Mononuclear cell (primary cell): ENCODE measurements around the gene PRDX6. TPM values are rescaled to one million over a fixed set of nuclear protein-coding genes. Genes with fewer than 3 reads are reported as not detected.

Experiments
- H3K27me3 ChIP-seq: 2 replicates; pipeline ENCODE4 v1.6.0; 2011; ENCODE audit warnings: low read length, control low read depth; ENCODE audit not compliant: insufficient read depth
- H3K4me1 ChIP-seq: 2 replicates; pipeline ENCODE4 v1.5.1; 2011; ENCODE audit warnings: mild to moderate bottlenecking, low read length, control low read depth; ENCODE audit not compliant: insufficient read depth
- H3K4me3 ChIP-seq: 2 replicates; pipeline ENCODE4 v1.5.1; 2011; ENCODE audit warnings: mild to moderate bottlenecking, low read length, moderate library complexity
- H3K9me3 ChIP-seq: 2 replicates; pipeline ENCODE4 v1.5.1; 2011; ENCODE audit warnings: low read depth, mild to moderate bottlenecking, control low read depth, low read length
- total RNA-seq: library from RNA; depleted of rRNA; stranded (reverse); fragments of >200 nt; gene quantifications from one replicate; pipeline ENCODE4 v1.2.3, GENCODE V29; 2012

PRDX6 gene
- 99.4 TPM for total RNA-seq

GRCh38 chr1:173477286-173478093 lies at the start of gene PRDX6:
Gene PRDX6 (plus strand): TSS chr1:173477335. CDS start chr1:173477398, 63 bp downstream.
- no peaks in the 10 kb centered on the region for H3K27me3 ChIP-seq
- H3K4me3 ChIP-seq = peak within 1 kb of the TSS; percentile 78
- H3K4me1 ChIP-seq = peaks cover 45% of the 10 kb centered on the region
- H3K9me3 ChIP-seq = no peaks in the 10 kb centered on the region

- Histone ChIP-seq H3K4me1 (peaks cover 28% of the 10 kb centered on the region), H3K27me3 (no peaks in the 10 kb centered on the region), H3K4me3 (no peak overlapping the region)
Observed at GRCh38 chr1:173429471-173430402, 47.4 kb upstream of the PRDX6 start.

GRCh38 chr1:173430677-173431303 lies 46.3 kb upstream of the PRDX6 start:
- Histone ChIP-seq H3K27me3 (no peaks in the 10 kb centered on the region), H3K4me1 (peaks cover 28% of the 10 kb centered on the region), H3K9me3 (no peaks in the 10 kb centered on the region), H3K4me3 (no peak overlapping the region)

More at GRCh38 chr1:173429471-173430402, 47.4 kb upstream of the PRDX6 start:
- no peaks in the 10 kb centered on the region for H3K9me3 ChIP-seq

GRCh38 chr1:173431304-173432045 lies 45.7 kb upstream of the PRDX6 start:
- peaks cover 24% of the 10 kb centered on the region for H3K4me1 ChIP-seq
- H3K9me3 ChIP-seq = no peaks in the 10 kb centered on the region
- H3K27me3 ChIP-seq = no peaks in the 10 kb centered on the region
- no peak overlapping the region for H3K4me3 ChIP-seq

GRCh38 chr1:173432331-173432730 lies 44.8 kb upstream of the PRDX6 start:
- Histone ChIP-seq H3K9me3 (no peaks in the 10 kb centered on the region), H3K27me3 (no peaks in the 10 kb centered on the region), H3K4me1 (peaks cover 24% of the 10 kb centered on the region), H3K4me3 (no peak overlapping the region)

- H3K4me1 ChIP-seq = peaks cover 24% of the 10 kb centered on the region
- H3K9me3 ChIP-seq = no peaks in the 10 kb centered on the region
Observed at GRCh38 chr1:173433751-173434326, 43.3 kb upstream of the PRDX6 start.

GRCh38 chr1:173436841-173437428 lies 40.2 kb upstream of the PRDX6 start:
- Histone ChIP-seq H3K4me3 (no peak overlapping the region), H3K27me3 (no peaks in the 10 kb centered on the region), H3K4me1 (no peaks in the 10 kb centered on the region), H3K9me3 (no peaks in the 10 kb centered on the region)

More at GRCh38 chr1:173433751-173434326, 43.3 kb upstream of the PRDX6 start:
- no peaks in the 10 kb centered on the region for H3K27me3 ChIP-seq
- no peak overlapping the region for H3K4me3 ChIP-seq

- H3K9me3 ChIP-seq = no peaks in the 10 kb centered on the region
- no peaks in the 10 kb centered on the region for H3K4me1 ChIP-seq
- no peaks in the 10 kb centered on the region for H3K27me3 ChIP-seq
- H3K4me3 ChIP-seq = no peak overlapping the region
Observed at GRCh38 chr1:173438675-173439074, 38.5 kb upstream of the PRDX6 start.

- Histone ChIP-seq H3K4me3 (no peak overlapping the region), H3K9me3 (no peaks in the 10 kb centered on the region)
Observed at GRCh38 chr1:173440430-173440829, 36.7 kb upstream of the PRDX6 start.

GRCh38 chr1:173444757-173445156 lies 32.4 kb upstream of the PRDX6 start:
- Histone ChIP-seq H3K9me3 (peaks cover 9% of the 10 kb centered on the region), H3K4me3 (no peak overlapping the region), H3K4me1 (peaks cover 5% of the 10 kb centered on the region), H3K27me3 (no peaks in the 10 kb centered on the region)

More at GRCh38 chr1:173440430-173440829, 36.7 kb upstream of the PRDX6 start:
- Histone ChIP-seq H3K4me1 (peaks cover 3% of the 10 kb centered on the region), H3K27me3 (no peaks in the 10 kb centered on the region)

GRCh38 chr1:173445164-173445563 lies 32.0 kb upstream of the PRDX6 start:
- peaks cover 9% of the 10 kb centered on the region for H3K9me3 ChIP-seq
- H3K27me3 ChIP-seq = no peaks in the 10 kb centered on the region
- no peak overlapping the region for H3K4me3 ChIP-seq
- H3K4me1 ChIP-seq = peaks cover 5% of the 10 kb centered on the region

- peaks cover 5% of the 10 kb centered on the region for H3K4me1 ChIP-seq
- H3K9me3 ChIP-seq = peaks cover 9% of the 10 kb centered on the region
- no peaks in the 10 kb centered on the region for H3K27me3 ChIP-seq
- no peak overlapping the region for H3K4me3 ChIP-seq
Observed at GRCh38 chr1:173445656-173446055, 31.5 kb upstream of the PRDX6 start.

- Histone ChIP-seq H3K4me1 (peaks cover 5% of the 10 kb centered on the region), H3K4me3 (no peak overlapping the region), H3K9me3 (peaks cover 9% of the 10 kb centered on the region), H3K27me3 (no peaks in the 10 kb centered on the region)
Observed at GRCh38 chr1:173447224-173447623, 29.9 kb upstream of the PRDX6 start.

- Histone ChIP-seq H3K4me1 (peaks cover 5% of the 10 kb centered on the region), H3K9me3 (peaks cover 9% of the 10 kb centered on the region), H3K4me3 (no peak overlapping the region), H3K27me3 (no peaks in the 10 kb centered on the region)
Observed at GRCh38 chr1:173448945-173449344, 28.2 kb upstream of the PRDX6 start.
